SK-N-SH treated with all-trans-retinoic acid at 6 μM for 48 hours (cell line): ENCODE results near the gene SLC35F3.

Experiments
- ATAC-seq: fragments of 200-7000 bp; cut with Tn5 transposase; 3 replicates; pipeline ENCODE4 v1.9.1; 2020; ENCODE audit warnings: mild to moderate bottlenecking, moderate library complexity
- BACH2 ChIP-seq: fragments of 250-450 bp; sonication (Bioruptor Pico); IDR thresholded peaks from 2 replicates; pipeline ENCODE4 v1.9.0; 2021; ENCODE audit warnings: mild to moderate bottlenecking, borderline replicate concordance
- CREB5 ChIP-seq: fragments of 250-450 bp; sonication (Bioruptor Pico); IDR thresholded peaks from 2 replicates; pipeline ENCODE4 v1.5.1; 2020; ENCODE audit warnings: low read depth, mild to moderate bottlenecking, moderate library complexity
- CSDC2 ChIP-seq: fragments of 250-450 bp; sonication (Bioruptor Pico); IDR thresholded peaks from 2 replicates; pipeline ENCODE4 v1.5.0; 2020; ENCODE audit warnings: mild to moderate bottlenecking, moderate library complexity
- ESRRG ChIP-seq: fragments of 250-450 bp; sonication (Bioruptor Pico); IDR thresholded peaks from 2 replicates; pipeline ENCODE4 v1.6.1; 2021; ENCODE audit warnings: mild to moderate bottlenecking
- GLIS3 ChIP-seq: fragments of 250-450 bp; sonication (Bioruptor Pico); IDR thresholded peaks from 2 replicates; pipeline ENCODE4 v1.5.0; 2020; ENCODE audit warnings: mild to moderate bottlenecking, moderate library complexity
- ISL1 ChIP-seq: fragments of 250-450 bp; sonication (Bioruptor Pico); IDR thresholded peaks from 2 replicates; pipeline ENCODE4 v2.1.2; 2022; ENCODE audit warnings: mild to moderate bottlenecking, moderate library complexity
- OSR1 ChIP-seq: fragments of 250-450 bp; sonication (Bioruptor Pico); IDR thresholded peaks from 2 replicates; pipeline ENCODE4 v1.8.0; 2022; ENCODE audit warnings: moderate library complexity, mild to moderate bottlenecking, inconsistent platforms
- PATZ1 ChIP-seq: fragments of 250-450 bp; sonication (Bioruptor Pico); IDR thresholded peaks from 2 replicates; pipeline ENCODE4 v1.8.0; 2020; ENCODE audit warnings: mild to moderate bottlenecking, moderate library complexity, borderline replicate concordance
- PPARA ChIP-seq: fragments of 250-450 bp; sonication (Bioruptor Pico); IDR thresholded peaks from 2 replicates; pipeline ENCODE4 v1.5.0; 2020; ENCODE audit warnings: mild to moderate bottlenecking, borderline replicate concordance
- RARB ChIP-seq: fragments of 250-450 bp; sonication (Bioruptor Pico); IDR thresholded peaks from 2 replicates; pipeline ENCODE4 v1.8.0; 2021; ENCODE audit warnings: mild to moderate bottlenecking, moderate library complexity
- SNAI2 ChIP-seq: fragments of 250-450 bp; sonication (Bioruptor Pico); IDR thresholded peaks from 2 replicates; pipeline ENCODE4 v1.5.0; 2020; ENCODE audit warnings: mild to moderate bottlenecking, moderate library complexity
- TCF4 ChIP-seq: fragments of 250-450 bp; sonication (Bioruptor Pico); IDR thresholded peaks from 2 replicates; pipeline ENCODE4 v1.8.0; 2021; ENCODE audit warnings: mild to moderate bottlenecking, moderate library complexity, borderline replicate concordance
- TOX ChIP-seq: fragments of 250-450 bp; sonication (Bioruptor Pico); IDR thresholded peaks from 2 replicates; pipeline ENCODE4 v1.8.0; 2021; ENCODE audit warnings: mild to moderate bottlenecking, moderate library complexity, borderline replicate concordance
- TSHZ2 ChIP-seq: fragments of 250-450 bp; sonication (Bioruptor Pico); IDR thresholded peaks from 2 replicates; pipeline ENCODE4 v1.5.0; 2020; ENCODE audit warnings: mild to moderate bottlenecking, moderate library complexity
- ZC3H10 ChIP-seq: fragments of 250-450 bp; sonication (Bioruptor Pico); IDR thresholded peaks from 2 replicates; pipeline ENCODE4 v1.5.1; 2021; ENCODE audit warnings: mild to moderate bottlenecking, moderate library complexity
- ZFP3 ChIP-seq: fragments of 250-450 bp; sonication (Bioruptor Pico); IDR thresholded peaks from 2 replicates; pipeline ENCODE4 v1.5.0; 2020; ENCODE audit warnings: mild to moderate bottlenecking, moderate library complexity
- ZNF565 ChIP-seq: fragments of 450-650 bp; formaldehyde crosslinking; conservative IDR thresholded peaks from 2 replicates; pipeline ENCODE4 v1.5.0; 2020; ENCODE audit warnings: low read depth, mild to moderate bottlenecking, moderate library complexity
- ZNF70 ChIP-seq: fragments of 450-650 bp; formaldehyde crosslinking; IDR thresholded peaks from 2 replicates; pipeline ENCODE4 v1.5.0; 2020; ENCODE audit warnings: mild to moderate bottlenecking, moderate library complexity
- TF ChIP-seq, protein P1 (sequence below): fragments of 250-450 bp; sonication (Bioruptor Pico); IDR thresholded peaks from 2 replicates; pipeline ENCODE4 v1.8.0; 2021; ENCODE audit warnings: low read depth, mild to moderate bottlenecking, moderate library complexity, borderline replicate concordance
- TF ChIP-seq, protein P2 (sequence below): fragments of 250-450 bp; sonication (Bioruptor Pico); IDR thresholded peaks from 2 replicates; pipeline ENCODE4 v1.5.1; 2021; ENCODE audit warnings: mild to moderate bottlenecking, moderate library complexity

SLC35F3 gene

GRCh38 chr1:234309598-234310459 lies 405.4 kb downstream of the SLC35F3 start (continued):
- TF ChIP-seq PPARA (CRISPR knock-in tag), result no peak
- no peak for TF ChIP-seq CREB5 (CRISPR knock-in tag)
- TF ChIP-seq CSDC2, result no peak
- TF ChIP-seq ESRRG, result no peak
- no peak for TF ChIP-seq ISL1 (CRISPR knock-in tag)
- TF ChIP-seq BACH2, result no peak

DNA sequence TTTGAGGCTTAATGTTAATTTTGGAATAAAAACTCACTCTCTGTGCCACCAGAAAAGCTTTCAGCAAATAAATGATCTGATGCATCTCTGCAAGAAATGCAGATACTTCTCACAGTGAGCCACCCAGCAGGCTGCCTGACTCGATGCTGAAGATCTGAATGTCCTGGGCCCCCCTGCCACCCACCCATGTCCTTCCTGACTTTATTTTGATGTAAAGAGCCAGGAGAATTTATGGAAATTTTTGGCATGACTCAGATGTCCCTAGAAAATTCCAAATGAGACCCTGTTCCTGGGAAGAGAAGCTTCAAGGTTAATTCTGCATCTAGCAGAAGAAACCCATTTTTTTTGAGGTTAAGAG lies 406.0 kb downstream of the SLC35F3 start:
- peak; percentile 11; the same call in 2 of the 3 replicates for ATAC-seq

GRCh38 chr1:234311414-234311813 lies 406.9 kb downstream of the SLC35F3 start:
- no peak for ATAC-seq
- no peak for TF ChIP-seq ZFP3 (CRISPR knock-in tag)
- TF ChIP-seq PPARA (CRISPR knock-in tag), result no peak
- TF ChIP-seq CSDC2, result no peak
- no peak for TF ChIP-seq OSR1 (CRISPR knock-in tag)
- TF ChIP-seq RARB (CRISPR knock-in tag), result no peak
- no peak for TF ChIP-seq SNAI2 (CRISPR knock-in tag)
- TF ChIP-seq TCF4 (CRISPR knock-in tag), result no peak
- no peak for TF ChIP-seq ZNF565
- no peak for TF ChIP-seq ZC3H10
- TF ChIP-seq BACH2, result no peak
- no peak for TF ChIP-seq PATZ1 (CRISPR knock-in tag)
- TF ChIP-seq, protein P1, sequence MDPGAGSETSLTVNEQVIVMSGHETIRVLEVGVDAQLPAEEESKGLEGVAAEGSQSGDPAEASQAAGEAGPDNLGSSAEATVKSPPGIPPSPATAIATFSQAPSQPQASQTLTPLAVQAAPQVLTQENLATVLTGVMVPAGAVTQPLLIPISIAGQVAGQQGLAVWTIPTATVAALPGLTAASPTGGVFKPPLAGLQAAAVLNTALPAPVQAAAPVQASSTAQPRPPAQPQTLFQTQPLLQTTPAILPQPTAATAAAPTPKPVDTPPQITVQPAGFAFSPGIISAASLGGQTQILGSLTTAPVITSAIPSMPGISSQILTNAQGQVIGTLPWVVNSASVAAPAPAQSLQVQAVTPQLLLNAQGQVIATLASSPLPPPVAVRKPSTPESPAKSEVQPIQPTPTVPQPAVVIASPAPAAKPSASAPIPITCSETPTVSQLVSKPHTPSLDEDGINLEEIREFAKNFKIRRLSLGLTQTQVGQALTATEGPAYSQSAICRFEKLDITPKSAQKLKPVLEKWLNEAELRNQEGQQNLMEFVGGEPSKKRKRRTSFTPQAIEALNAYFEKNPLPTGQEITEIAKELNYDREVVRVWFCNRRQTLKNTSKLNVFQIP (CRISPR knock-in tag), result no peak
- no peak for TF ChIP-seq ESRRG
- no peak for TF ChIP-seq ISL1 (CRISPR knock-in tag)
- TF ChIP-seq CREB5 (CRISPR knock-in tag), result no peak

More for the DNA sequence above, 406.0 kb downstream of the SLC35F3 start:
- no peak for TF ChIP-seq SNAI2 (CRISPR knock-in tag)
- no peak for TF ChIP-seq BACH2
- TF ChIP-seq ESRRG, result no peak
- TF ChIP-seq, protein P2, sequence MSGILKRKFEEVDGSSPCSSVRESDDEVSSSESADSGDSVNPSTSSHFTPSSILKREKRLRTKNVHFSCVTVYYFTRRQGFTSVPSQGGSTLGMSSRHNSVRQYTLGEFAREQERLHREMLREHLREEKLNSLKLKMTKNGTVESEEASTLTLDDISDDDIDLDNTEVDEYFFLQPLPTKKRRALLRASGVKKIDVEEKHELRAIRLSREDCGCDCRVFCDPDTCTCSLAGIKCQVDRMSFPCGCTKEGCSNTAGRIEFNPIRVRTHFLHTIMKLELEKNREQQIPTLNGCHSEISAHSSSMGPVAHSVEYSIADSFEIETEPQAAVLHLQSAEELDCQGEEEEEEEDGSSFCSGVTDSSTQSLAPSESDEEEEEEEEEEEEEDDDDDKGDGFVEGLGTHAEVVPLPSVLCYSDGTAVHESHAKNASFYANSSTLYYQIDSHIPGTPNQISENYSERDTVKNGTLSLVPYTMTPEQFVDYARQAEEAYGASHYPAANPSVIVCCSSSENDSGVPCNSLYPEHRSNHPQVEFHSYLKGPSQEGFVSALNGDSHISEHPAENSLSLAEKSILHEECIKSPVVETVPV (CRISPR knock-in tag), result no peak
- TF ChIP-seq TOX (CRISPR knock-in tag), result no peak
- no peak for TF ChIP-seq ZNF70 (CRISPR knock-in tag)
- no peak for TF ChIP-seq ZFP3 (CRISPR knock-in tag)
- no peak for TF ChIP-seq RARB (CRISPR knock-in tag)
- no peak for TF ChIP-seq CREB5 (CRISPR knock-in tag)
- TF ChIP-seq TSHZ2 (CRISPR knock-in tag), result no peak
- no peak for TF ChIP-seq ZNF565
- TF ChIP-seq GLIS3 (CRISPR knock-in tag), result no peak
